ENCODE measurements around the gene ATOX1. TPM values are rescaled to one million over a fixed set of nuclear protein-coding genes. Genes with fewer than 3 reads are reported as not detected.
A peak's percentile ranks its signal among the peaks of the same experiment; 100 is the strongest.

Gene ATOX1
- total RNA-seq, 1 donor from 2014 or later = 101 TPM

GRCh38 chr5:151696470-151697061 is 61.9 kb downstream of the ATOX1 start:
- H3K9me3 Mint-ChIP-seq = no peaks in the 10 kb centered on the region
- no peak for TF ChIP-seq CTCF (IDR thresholded peaks at IDR 0.05; ENCODE audit: unreplicated experiment)
- no peaks in the 10 kb centered on the region for H3K27me3 Mint-ChIP-seq (ENCODE audit: low read depth)
- DNase-seq (ENCODE audit: low spot score in 2 of 2, unreplicated experiment in 2 of 2) = peak; percentile 53 to 77
- H3K27ac Mint-ChIP-seq = peak overlapping the region; percentile 98
- H3K36me3 Mint-ChIP-seq = no peaks in the 10 kb centered on the region
- peaks cover 53% of the 10 kb centered on the region for H3K4me1 Mint-ChIP-seq
- H3K4me3 Mint-ChIP-seq = peak overlapping the region; percentile 31

GRCh38 chr5:151695464-151695863 is 63.0 kb downstream of the ATOX1 start:
- H3K9me3 Mint-ChIP-seq = no peaks in the 10 kb centered on the region
- TF ChIP-seq CTCF (IDR thresholded peaks at IDR 0.05; ENCODE audit: unreplicated experiment) = no peak
- no peaks in the 10 kb centered on the region for H3K36me3 Mint-ChIP-seq
- peak overlapping the region; percentile 98 for H3K27ac Mint-ChIP-seq
- no peak overlapping the region for H3K4me3 Mint-ChIP-seq
- H3K4me1 Mint-ChIP-seq = peaks cover 46% of the 10 kb centered on the region
- DNase-seq (ENCODE audit: low spot score in 2 of 2, unreplicated experiment in 2 of 2) = no peak
- H3K27me3 Mint-ChIP-seq (ENCODE audit: low read depth) = no peaks in the 10 kb centered on the region

GRCh38 chr5:151694035-151694485 is 64.4 kb downstream of the ATOX1 start:
- DNase-seq (ENCODE audit: low spot score in 2 of 2, unreplicated experiment in 2 of 2) = no peak
- peak overlapping the region; percentile 76 for H3K27ac Mint-ChIP-seq
- TF ChIP-seq CTCF (IDR thresholded peaks at IDR 0.05; ENCODE audit: unreplicated experiment) = no peak
- no peaks in the 10 kb centered on the region for H3K36me3 Mint-ChIP-seq
- H3K27me3 Mint-ChIP-seq (ENCODE audit: low read depth) = no peaks in the 10 kb centered on the region
- no peaks in the 10 kb centered on the region for H3K9me3 Mint-ChIP-seq
- H3K4me1 Mint-ChIP-seq = peaks cover 36% of the 10 kb centered on the region
- H3K4me3 Mint-ChIP-seq = no peak overlapping the region

Other genes starting within 250 kb of the ATOX1 start
- gene FAT2, start 167.3 kb downstream of the ATOX1 start, total RNA-seq = 2.5 to 2.8 TPM (median 2.8 TPM) in 3 replicates
- gene SPARC, start 71.7 kb downstream of the ATOX1 start, total RNA-seq = 2,843 to 2,896 TPM (median 2,890 TPM) in 3 replicates
- gene G3BP1, start 13.3 kb upstream of the ATOX1 start, total RNA-seq = 211 to 224 TPM (median 223 TPM) in 3 replicates
- gene GLRA1, start 166.2 kb upstream of the ATOX1 start, total RNA-seq = not detected in 3 replicates